HG03457 (cell line): ENCODE data around the gene SLC39A2.
"Not testable (repeated sequence)": the region's sequence is repeated elsewhere in the genome, so short reads cannot be mapped to it uniquely, and the experiment has no call there.

Experiments
- ATAC-seq: cut with Tn5 transposase; IDR thresholded peaks from one replicate; pipeline ENCODE4 v1.9.1; 2021; ENCODE audit warnings: moderate number of reproducible peaks; ENCODE audit not compliant: unreplicated experiment

Gene SLC39A2, protein sequence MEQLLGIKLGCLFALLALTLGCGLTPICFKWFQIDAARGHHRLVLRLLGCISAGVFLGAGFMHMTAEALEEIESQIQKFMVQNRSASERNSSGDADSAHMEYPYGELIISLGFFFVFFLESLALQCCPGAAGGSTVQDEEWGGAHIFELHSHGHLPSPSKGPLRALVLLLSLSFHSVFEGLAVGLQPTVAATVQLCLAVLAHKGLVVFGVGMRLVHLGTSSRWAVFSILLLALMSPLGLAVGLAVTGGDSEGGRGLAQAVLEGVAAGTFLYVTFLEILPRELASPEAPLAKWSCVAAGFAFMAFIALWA

GRCh38 chr14:20998674-20999366 lies at the start of gene SLC39A2:
SLC39A2 (plus strand) TSS chr14:20999293; CDS start chr14:20999447, 154 bp downstream.
- no peak for ATAC-seq

GRCh38 chr14:20954736-20955537 lies 44.2 kb upstream of the SLC39A2 start, which contains the start of gene RNASE2:
RNASE2 (plus strand) TSS chr14:20955487; CDS start chr14:20955772, 285 bp downstream.
- not testable (repeated sequence) for ATAC-seq

DNA sequence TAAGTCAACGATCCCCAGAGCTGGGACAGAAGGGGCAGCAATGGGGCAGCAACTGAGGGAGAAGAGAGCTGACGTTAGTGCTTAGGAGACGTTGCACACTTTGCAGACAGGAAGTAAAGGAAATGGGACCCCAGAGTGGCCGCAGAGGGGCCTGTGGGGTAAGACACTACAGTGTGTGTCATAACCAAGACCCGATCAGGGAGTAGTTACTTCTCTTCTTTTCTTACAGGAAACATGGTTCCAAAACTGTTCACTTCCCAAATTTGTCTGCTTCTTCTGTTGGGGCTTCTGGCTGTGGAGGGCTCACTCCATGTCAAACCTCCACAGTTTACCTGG lies 43.6 kb upstream of the SLC39A2 start:
- not testable (repeated sequence) for ATAC-seq

DNA sequence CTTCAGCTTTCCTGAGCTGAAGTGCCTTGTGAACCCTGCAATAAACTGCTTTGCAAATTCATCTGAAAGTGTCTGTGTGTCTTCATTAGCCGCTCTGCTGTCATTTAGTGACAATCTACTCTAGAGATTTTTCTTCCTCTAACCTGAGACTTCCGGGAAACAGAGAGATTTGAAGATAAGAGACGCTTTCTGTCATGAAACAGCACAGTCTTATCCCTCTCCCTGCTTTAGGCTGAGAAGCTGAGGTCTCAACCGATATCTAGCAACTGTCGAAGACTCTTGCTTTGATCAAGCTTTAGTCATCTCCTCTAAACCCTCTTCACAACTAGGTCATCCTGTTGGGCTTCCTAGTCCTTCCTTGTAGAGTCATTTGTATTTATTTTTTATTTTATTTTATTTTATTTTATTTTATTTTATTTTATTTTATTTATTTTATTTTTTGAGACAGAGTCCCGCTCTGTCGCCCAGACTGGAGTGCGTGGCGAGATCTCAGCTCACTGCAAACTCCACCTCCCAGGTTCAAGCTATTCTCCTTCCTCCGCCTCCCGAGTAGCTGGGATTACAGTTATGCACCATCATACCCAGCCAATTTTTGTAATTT lies 42.6 kb upstream of the SLC39A2 start:
- ATAC-seq, result no peak

- ATAC-seq, result not testable (repeated sequence)
Measured at GRCh38 chr14:20958946-20959345, 40.1 kb upstream of the SLC39A2 start.

DNA sequence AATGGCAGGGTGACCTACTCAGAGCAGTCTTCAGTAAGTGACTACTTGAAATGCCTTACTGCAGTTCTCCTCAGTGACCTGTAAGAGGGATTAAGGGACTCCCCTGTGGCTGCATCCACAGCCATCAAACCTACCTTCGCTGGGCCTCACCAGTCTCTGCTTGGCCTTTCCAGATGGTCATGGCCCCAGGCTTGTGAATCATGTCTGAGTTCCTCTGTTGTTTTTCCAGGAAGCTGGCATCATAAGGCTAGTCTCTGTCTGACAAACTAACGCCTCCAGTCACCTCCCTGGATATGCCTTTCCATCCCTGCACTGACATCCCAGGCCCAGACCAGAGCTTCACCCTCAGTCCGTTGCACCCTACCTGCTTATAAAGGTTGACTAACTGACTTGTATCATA lies 29.8 kb upstream of the SLC39A2 start:
- ATAC-seq, result no peak

- ATAC-seq, result no peak
Measured at GRCh38 chr14:20970647-20970982, 28.5 kb upstream of the SLC39A2 start.

GRCh38 chr14:20970983-20971704 lies 27.9 kb upstream of the SLC39A2 start:
- peak; percentile 87 for ATAC-seq

GRCh38 chr14:20971705-20972021 lies 27.4 kb upstream of the SLC39A2 start:
- no peak for ATAC-seq

DNA sequence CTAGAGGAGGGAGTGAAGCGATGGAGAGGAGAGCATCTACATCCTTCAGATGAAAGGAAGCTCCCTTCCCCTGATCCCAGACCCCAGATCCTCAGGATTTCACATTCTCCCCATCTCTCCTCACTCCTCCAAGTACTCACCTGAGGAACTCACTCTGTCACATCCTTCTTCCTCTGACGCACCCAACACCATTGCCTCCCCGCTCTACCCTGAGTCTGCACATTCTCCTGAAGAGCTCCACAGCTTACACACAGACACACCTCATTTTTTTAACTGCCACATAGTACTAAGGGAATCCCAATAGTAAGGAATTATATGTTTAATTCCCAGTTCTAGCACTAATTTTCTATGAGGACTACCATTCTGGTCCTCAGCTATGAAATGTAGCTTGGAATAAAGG lies 25.6 kb upstream of the SLC39A2 start:
- no peak for ATAC-seq

DNA sequence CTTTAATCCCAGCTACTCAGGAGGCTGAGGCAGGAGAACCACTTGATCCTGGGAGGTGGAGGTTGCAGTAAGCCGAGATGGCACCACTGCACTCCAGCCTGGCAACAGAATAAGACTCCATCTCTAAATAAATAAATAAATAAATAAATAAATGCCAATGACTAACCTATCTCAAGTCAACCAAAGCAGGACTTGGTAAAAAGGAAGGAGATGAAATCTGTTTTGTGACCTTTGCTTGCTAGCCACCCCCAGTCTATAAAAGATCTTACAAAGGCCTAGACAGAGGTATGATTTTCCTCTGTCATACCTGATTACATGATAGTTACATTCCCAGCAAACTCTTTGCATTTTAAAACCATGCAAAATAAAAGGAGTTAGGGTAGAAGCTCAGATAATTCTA lies 22.8 kb upstream of the SLC39A2 start:
- no peak for ATAC-seq

DNA sequence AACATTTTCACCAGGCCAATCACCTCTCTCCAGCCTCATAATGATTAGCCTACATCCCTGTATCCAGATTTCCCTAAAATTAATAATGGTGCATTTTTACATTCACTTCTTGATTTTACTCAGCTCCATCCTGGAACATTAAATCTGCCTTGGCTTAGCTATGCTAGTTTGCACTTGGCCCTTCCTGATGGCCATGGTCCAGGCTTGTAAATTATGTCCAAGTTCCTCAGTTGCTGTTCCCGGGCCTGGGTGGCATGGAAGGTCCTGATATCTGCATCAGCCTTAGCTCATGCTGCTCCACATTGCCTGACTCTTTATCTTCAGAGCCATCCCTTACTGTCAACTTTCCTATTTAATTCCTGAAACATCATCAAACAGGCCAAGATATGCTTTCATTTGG lies 20.4 kb upstream of the SLC39A2 start:
- ATAC-seq, result no peak

DNA sequence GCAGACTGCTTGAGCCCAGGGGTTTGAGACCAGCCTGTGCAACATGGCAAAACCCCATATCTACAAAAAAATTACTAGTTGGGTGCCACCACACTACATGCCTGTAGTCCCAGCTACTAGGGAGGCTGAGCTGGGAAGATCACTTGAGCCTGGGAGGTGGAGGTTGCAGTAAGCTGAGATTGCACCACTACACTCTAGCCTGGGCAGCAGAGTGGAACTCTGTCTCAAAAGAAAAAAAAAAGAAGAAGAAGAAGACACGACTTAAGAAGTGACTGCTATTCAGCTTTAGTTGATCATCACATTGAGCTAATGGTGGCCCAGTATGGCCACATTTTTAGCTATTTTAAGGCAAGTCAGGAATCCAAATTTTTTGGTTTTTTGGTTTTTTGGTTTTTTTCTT lies 18.2 kb upstream of the SLC39A2 start:
- no peak for ATAC-seq

DNA sequence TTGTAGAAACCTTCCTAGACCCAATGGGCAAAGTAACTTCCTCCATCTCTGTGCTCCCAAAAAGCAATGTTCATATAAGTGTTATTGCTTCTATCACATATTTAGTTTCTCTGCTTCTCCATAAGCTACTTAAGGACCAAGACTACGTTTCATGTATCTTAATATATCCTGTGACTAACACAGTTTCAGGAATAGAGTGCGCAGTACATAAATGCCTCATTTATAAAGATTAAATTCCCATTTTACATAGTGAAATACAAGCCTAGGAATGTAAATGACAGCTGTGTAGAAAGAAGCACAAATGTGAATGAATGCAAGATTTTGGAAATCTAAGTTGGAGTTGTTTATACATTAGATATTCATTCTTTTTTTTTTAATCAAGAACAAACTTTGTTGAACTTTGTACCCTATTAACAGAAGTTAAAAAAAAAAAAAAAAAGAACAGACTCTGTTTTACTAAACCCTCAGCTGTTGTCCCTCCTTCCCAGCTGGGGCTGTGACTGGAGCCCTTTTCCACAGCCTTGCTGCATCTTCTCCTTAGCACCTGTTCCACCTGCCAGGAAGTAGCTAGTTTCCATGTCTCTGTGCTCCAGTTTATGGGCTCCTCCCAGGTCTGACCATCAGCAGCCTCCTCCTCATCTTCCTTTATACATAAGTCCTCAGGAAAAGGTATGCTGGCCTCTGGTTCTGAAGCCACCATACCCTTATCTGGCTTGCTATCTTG lies 16.3 kb upstream of the SLC39A2 start:
- ATAC-seq, result no peak

DNA sequence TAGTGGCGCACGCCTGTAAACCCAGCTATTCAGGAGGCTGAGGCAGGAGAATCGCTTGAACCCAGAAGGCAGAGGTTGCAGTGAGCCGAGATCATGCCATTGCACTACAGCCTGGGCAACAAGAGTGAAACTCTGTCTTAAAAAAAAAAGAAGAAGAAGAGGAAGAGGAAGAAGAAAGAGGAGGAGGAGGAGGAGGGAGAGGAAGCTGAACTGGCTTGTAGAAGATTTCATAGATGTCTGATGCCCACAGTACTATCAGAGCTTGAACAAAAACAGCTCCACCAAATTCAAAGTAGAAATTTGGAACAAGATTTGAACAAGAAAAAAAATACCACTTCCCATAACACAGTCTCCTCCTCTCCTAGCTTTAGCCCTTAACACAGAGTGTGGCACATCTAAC lies 13.4 kb upstream of the SLC39A2 start:
- not testable (repeated sequence) for ATAC-seq

GRCh38 chr14:20986811-20987210 lies 12.3 kb upstream of the SLC39A2 start:
- no peak for ATAC-seq

DNA sequence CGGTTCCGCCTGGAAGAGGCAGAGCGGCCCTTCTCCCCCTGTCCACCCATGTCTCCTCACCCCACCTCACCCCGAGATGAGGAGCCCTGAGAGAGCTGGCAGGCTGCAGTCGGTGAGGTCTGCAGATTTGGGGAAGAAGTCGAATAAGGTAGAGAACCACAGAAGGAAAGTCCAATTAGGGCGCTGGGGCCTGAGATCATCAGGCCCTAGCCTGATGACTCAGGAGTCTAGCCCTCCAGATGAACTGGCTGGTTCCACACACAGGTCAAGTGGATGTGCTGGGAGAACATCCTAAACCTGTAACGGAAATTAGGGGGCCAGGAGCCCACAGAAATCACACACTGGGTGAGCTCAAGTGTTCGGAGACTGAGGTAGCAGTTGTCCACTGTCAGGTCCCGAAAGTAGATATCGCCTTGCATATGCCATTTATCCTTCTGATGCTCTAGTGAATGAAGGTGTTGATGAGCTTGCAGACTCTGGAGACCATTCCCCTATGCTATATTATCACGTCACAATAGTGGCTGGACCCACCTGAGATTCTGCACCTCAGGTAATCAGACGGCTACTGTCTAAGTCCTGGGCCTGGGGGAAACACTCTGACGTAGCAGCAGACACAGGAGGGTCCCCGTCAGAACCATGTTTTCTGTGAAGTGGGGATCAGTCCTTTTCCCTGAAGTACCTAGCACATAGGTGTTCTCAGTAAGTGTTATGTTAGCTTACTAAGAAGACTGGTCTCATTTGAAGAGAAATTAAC lies 10.2 kb upstream of the SLC39A2 start:
- no peak for ATAC-seq

- no peak for ATAC-seq
Measured at GRCh38 chr14:20989471-20989786, 9.7 kb upstream of the SLC39A2 start.

DNA sequence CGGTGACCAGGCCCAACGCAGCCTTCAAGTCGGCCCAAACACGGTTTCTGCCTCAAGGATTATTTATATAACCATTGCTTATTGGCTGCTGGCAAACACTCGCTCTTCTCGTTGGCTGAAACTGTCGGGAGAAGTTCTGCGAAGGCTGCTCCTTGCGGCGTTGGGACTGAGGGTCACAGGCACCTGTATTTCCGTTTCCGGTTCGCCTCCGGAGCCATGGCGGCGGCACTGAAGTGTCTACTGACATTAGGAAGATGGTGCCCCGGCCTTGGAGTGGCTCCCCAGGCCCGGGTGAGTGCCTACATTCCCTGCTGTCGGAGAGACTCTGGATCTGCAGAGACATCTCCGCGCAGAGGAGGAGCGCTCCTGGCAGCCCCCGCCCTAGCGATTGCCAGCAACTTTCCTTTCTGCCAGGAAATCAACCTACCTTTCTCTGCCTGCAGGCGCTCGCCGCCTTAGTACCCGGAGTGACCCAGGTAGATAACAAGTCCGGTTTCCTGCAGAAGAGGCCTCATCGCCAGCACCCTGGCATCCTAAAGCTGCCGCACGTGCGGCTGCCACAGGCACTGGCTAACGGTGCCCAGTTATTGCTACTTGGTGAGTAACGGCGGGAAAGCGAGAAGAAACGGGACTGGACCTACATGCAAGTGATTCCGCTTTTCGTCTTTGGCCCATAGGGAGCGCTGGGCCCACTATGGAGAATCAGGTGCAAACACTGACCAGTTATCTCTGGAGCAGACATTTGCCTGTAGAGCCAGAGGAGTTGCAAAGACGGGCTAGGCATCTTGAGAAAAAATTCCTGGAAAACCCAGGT lies 9.1 kb upstream of the SLC39A2 start, which contains the start of gene METTL17:
Gene METTL17, plus strand, starts transcription at position 194 of the 814 bp plus-strand sequence. Its CDS starts 23 bp downstream, at position 217.
- ATAC-seq, result peak; percentile 88
